Prostate gland (tissue), 2 donors: Measurements from ENCODE around the gene DDO.

Source experiments
- CTCF ChIP-seq, 4 experiments: fragments of 200-600 bp in 2 of 4; fragments of 450-650 bp in 2 of 4; sonication (generic) in 2 of 4; IDR thresholded peaks; 1 replicate in 3 of 4; 2 replicates in 1 of 4; pipeline ENCODE4 v1.5.1; 2016 to 2019; ENCODE audit warnings: antibody characterized with exemption in 4 of 4, mild to moderate bottlenecking in 2 of 4, moderate library complexity in 2 of 4
- POLR2A ChIP-seq: fragments of 450-650 bp; IDR thresholded peaks from one replicate; pipeline ENCODE4 v1.6.1; 2016; ENCODE audit warnings: antibody characterized with exemption, mild to moderate bottlenecking

- no peak for TF ChIP-seq CTCF (IDR thresholded peaks at IDR 0.05)
- TF ChIP-seq POLR2A = no peak
Measured at GRCh38 chr6:110345025-110345424, 70.3 kb downstream of the DDO start.
